Fibroblast of skin of scalp (primary cell): ENCODE data around the gene DOP1A.
"Not testable (repeated sequence)": the region's sequence is repeated elsewhere in the genome, so short reads cannot be mapped to it uniquely, and the experiment has no call there.

ENCODE experiments used
- DNase-seq: peaks from one replicate; pipeline ENCODE4 v3.0.0-alpha.2; 2013

The DOP1A gene

DNA sequence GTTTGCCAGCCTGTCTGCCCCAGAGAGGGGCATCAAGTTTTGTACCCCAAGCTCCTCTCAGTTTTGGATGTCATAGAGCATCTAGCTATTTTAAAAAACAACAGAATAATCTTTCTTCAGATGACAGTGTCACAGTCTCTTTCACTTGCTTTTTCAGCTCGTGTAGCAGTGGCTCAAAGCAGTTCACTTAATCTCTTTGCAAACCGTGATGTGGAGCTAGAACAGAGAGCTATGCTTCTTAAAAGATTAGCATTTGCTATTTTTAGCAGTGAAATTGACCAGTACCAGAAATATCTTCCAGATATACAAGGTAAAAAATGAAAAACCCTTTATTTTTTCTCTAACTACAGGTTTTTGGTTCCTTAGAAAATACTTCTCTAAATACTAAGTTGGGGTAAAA lies 88.3 kb downstream of the DOP1A start:
- no peak for DNase-seq

DNA sequence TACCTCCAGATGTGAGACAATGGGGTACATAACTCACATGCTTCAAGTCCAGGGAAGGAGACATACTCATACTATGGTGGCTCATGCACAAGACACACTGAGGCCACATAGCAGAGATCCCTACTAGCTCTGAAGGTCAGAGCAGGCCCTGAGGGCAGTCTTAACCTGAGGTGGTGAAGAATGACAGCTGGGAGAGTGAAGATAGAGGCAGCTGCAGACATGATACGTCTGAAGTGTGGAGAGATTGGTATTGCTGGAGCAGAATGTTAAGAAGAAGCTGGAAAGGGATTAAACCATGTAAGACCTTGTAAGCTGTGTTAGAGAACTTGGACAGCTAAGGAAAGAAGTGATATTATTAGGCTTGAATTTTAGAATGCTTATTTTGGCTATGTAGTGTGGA lies 92.7 kb downstream of the DOP1A start:
- no peak for DNase-seq

DNA sequence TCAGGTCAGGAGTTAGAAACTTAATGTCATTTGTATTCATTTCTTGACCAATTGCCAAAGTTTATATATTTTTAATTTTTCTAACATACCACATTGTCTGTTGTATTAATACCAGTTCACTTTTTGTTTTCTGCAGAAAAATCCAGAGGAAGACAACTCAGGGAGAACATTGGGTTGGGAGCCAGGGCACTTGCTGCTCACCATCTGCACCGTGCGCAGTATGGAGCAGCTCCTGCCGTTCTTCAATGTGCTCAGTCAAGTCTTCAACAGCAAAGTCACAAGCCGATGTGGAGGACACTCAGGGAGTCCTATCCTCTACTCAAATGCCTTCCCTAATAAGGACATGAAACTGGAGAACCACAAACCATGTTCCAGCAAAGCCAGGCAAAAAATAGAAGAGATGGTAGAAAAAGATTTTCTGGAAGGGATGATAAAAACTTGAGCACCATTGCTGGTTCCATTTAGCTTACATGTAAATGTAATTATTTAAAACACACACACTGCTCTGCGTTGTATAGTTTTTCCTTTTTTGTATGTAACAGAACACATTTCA lies 100.3 kb downstream of the DOP1A start:
- no peak for DNase-seq

GRCh38 chr6:83168556-83168955 lies 101.1 kb downstream of the DOP1A start:
- DNase-seq, result no peak

- no peak for DNase-seq
Measured at GRCh38 chr6:83169106-83169505, 101.6 kb downstream of the DOP1A start.

GRCh38 chr6:83169511-83169910 lies 102.0 kb downstream of the DOP1A start:
- DNase-seq, result no peak

DNA sequence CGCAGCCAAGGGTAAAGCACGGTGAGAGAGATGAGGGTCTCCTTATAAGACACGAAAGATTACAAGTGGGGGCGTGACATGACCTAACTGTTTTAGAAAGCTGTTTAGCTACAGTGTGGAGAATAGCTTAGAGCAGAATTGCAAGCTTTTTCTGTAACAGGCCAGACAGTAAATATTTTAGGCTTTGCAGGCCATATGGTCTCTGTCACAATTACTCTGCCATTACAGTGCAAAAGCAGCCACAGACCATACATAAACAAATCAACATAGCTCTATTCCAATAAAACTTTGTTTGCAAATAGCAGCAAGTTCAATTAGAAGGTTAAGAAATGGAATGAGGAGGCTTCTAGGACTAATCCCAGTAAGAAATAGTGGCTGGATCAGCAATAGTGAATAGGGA lies 108.8 kb downstream of the DOP1A start:
- no peak for DNase-seq

GRCh38 chr6:83180426-83180950 lies 113.0 kb downstream of the DOP1A start:
- no peak for DNase-seq

DNA sequence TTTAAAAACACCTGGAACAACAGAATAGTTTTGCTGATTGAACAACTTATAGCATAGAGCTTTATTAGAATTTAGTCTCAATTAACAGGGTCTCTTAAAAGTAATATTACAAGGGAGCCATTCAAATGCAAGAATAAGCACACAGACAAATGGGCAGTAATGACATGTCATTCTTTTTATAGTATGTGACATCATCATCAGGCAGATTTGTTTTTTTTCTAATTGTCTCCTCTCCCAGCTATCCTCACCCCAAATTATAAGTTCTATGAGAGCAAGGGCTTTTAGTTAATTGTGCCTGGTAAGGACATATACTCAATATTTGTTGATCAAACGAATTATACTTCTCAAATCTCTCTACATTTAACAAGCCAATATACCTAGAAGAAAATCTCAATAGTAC lies 114.6 kb downstream of the DOP1A start:
- no peak for DNase-seq

GRCh38 chr6:83183082-83183828 lies 115.8 kb downstream of the DOP1A start:
- DNase-seq, result peak; percentile 92

DNA sequence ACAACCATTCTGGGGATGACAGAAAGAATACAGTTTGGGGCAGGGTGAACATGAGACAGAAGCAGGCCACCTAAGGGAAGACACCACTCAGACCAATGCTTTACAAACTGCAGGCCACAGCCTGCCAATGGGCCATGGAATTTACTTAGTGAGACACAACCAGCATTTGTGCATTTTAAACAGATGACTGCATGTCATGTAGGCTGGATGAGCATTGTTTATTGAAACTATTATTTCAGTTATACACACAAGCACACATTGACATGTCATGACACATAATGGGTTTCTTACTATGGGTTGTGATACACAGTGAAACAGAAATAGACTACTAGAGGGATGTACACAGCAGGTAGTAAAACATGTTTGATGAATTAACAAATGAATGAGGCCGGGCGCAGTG lies 117.6 kb downstream of the DOP1A start:
- DNase-seq, result no peak

GRCh38 chr6:83188501-83188900 lies 121.0 kb downstream of the DOP1A start:
- no peak for DNase-seq

DNA sequence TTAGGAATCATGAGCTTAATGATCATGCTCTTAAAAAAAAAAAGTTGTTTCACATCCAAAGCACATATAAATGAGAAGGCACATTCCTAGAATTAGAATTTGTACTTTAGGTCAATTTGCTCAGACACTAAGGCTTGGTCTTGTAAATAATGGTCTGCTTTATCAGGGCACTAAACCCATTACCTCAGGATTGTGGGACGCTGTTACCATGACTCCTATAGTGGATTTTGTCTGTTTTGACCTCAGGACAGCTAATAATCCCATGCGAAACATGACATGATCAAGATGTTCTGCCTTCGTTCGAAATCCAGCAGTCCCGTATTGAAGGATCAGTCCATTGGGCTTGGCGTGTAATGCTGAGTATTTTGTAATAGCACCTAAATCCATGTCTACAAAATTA lies 123.2 kb downstream of the DOP1A start:
- DNase-seq, result no peak

DNA sequence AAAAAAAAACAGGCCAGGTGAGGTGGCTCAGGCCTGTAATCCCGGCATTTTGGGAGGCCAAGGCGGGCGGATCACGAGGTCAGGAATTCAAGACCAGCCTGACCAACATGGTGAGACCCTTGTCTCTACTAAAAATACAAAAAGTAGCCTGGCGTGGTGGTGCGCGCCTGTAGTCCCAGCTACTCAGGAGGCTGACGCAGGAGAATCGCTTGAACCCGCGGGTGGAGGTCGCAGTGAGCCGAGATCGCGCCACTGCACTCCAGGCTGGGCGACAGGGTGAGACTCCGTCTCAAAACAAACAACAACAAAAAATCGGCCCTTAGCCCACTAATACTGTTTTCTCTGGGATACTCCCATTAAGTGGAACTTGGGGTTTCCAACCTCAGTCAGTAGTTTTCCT lies 124.5 kb downstream of the DOP1A start:
- DNase-seq, result not testable (repeated sequence)

DNA sequence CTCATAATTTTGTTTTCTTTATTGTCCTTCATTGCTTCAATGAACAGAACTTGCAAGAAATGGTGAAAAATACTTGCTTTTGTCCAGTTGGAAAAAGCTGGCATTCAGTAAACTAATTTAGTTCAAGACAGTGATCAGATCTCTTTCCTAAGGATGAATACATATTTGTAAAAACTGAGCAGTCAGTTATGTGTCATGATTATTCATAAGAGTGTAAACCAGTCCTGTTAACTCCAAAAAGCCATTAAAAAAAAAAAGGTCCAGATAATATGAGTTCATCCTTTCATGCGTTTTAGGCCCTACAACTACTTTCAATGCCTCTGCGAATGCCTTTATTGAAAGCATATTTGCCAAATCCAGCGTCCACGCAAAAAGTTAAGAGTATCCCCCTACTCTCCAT lies 125.0 kb downstream of the DOP1A start:
- DNase-seq, result no peak

DNA sequence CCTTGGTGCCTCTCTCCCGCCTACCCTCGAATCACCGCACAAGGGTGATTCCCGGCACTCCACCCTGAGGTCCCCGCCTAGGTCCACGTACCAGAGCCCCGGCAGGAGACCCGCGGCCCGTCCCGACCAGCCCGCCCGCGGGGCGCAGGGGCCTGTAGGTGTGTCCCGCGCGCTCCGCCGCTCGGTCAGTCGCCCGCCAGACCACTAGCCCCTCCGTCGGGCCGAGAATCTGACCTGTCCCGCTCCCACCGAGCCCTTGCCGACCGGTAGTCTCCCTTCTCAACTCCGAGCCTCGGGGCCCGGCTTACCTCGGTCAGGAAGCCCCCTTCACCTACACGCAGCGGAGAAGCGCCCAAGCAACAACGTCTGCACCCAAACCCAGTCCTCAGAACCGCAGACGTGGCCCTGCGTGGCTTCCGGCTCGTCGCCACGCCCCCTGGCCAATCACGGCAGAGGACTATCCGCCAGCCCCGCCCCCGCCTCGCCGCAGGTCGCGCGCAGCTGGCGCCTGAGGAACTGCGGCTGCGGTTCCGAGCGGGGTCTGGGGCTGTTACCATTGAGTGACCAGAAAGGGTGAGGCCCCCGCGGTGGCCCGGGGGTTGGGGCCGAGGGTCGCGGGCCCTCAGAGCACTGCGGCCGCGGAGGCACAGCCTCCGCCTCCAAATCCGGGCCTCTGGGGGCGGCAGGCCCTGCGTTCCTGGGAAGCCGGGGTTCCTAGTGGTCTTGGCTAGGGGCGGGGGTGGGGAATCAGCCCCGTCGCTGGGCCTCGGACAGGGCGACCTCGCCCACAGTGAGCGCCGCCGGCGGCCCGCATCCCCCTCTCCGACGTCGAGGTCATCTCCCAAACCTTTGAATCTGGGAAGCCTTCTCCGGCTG lies 125.6 kb downstream of the DOP1A start, which contains the start of the genes PGM3 and RWDD2A:
Gene PGM3, minus strand, starts transcription at position 395 of the 876 bp plus-strand sequence. CDS start 2,253 bp downstream, outside the sequence.
Gene RWDD2A, plus strand, starts transcription at position 487 of the 876 bp plus-strand sequence. CDS start 1,095 bp downstream, outside the sequence.
- peak; percentile 85 for DNase-seq

GRCh38 chr6:83193747-83194566 lies 126.5 kb downstream of the DOP1A start:
- no peak for DNase-seq

DNA sequence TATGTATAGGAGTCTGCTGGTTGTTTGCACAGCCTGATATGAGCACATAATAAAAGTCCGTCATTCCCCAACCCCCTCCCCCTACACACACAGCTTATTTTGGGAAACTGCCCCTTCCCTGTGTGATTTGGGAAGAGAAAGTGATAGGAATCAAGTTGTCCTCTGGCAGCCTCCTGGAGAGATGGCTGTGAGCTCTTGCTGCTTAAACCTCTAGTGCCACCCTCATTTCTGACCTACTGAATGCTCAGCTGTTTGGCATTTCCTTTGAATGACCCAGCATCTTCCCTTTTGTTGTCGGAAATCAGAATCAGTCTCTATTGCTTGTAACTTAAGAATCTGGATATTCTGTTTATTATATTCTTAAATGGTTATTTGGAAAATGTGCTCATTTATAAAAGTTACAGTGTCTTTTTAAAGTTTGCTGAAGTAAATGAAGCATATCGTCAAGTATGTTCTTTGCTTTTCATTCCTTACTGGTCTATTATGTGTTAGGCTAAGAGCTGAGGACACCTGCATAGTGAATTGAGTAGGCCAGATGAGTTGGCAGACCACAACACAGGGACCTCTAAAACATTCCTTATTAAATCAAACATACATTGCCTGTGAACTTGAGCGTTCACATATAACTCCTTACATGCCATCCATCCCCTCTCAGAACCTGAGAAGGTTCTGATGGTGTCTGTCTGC lies 131.2 kb downstream of the DOP1A start:
- peak; percentile 27 for DNase-seq

DNA sequence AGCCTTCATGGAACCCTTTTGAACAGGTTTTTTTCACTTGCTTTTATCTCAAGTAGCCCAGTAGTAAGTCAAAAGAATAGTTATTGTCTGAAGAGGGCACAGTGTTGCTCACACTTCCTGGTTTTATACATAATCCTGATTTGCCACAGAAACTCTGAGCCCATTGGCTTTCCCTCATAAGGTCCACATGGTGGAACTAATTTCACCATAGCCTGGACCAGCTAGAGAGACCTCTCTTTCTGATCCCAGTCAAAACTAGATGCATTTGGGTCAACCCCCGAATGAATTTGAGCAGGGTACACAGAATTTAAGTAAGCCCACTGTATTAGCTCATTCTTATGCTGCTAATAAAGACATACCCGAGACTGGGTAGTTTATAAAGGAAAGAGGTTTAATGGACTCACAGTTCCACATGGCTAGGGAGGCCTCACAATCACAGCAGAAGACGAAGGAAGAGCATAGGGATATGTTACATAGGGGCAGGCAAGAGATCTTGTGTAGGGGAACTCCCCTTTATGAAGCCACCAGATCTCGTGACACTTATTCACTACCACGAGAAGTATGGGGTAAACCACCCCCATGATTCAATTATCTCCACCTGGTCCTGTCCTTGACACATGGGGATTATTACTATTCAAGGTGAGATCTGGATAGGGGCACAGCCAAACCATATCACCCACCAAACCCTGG lies 131.8 kb downstream of the DOP1A start:
- DNase-seq, result no peak

DNA sequence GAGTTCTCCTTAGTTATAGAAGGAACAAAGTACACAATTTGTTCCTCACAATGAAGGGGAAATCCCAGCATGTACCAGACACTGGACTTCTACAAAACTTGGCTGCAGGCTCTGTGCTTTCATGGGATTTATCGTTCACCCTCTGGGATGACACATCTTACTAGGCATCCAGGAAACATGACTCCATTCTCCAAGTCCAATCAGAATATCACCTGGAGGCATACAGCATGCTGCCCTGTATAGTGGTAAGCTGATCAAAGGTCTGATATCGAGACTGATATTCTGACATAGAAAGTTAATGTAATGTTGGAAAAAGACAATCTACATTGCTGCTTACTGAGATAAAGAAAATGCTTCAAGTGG lies 132.4 kb downstream of the DOP1A start:
- DNase-seq, result no peak

DNA sequence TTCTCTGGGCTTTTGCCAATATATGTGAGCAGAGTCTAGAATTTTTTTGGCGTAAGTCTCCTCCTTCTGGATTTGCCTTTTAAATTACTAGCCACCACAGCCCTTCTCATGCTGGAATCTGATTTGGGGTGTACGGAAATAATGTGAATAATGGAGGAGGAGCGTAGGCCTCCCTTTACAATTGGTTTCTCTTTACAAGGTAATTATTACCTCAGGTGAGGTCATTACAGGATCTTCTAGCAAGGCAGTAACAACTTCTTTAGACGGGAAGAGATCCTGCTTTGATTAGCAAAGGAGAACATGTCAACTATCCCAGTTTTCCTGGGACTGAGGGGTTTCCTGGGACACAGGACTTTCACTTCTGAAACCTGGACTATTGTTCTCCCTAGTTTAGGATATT lies 134.6 kb downstream of the DOP1A start:
- no peak for DNase-seq
